IPS DF 4.7 (cell line): ENCODE measurements around the gene SGO2.
"Not testable (repeated sequence)": the region's sequence is repeated elsewhere in the genome, so short reads cannot be mapped to it uniquely, and the experiment has no call there.

Source experiments
- DNase-seq: peaks from one replicate; pipeline ENCODE4 v3.0.0-alpha.2; 2013; ENCODE audit warnings: low spot score; ENCODE audit errors: extremely low read depth

SGO2 gene

DNA sequence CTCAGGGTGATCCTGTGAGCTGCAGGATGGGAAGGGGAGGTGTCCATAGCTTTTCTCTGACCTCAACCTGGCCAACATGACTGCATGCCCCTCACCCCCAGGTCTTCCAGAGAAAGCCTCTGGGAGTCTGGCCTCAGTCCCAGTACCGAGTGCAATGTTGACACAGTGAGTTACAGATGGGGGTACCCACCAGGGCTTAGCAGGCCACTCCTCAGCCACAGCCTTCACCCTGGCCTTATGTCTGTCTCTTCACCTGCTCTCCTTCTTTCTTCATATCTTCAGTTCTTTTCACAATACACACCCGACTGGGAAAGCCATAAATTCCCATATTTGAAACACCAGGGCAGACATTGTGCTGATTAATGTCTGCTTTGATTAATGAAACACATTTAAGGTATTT is 93.3 kb downstream of the SGO2 start:
- DNase-seq = no peak

GRCh38 chr2:200620606-200621390 is 94.8 kb downstream of the SGO2 start:
- DNase-seq = no peak

DNA sequence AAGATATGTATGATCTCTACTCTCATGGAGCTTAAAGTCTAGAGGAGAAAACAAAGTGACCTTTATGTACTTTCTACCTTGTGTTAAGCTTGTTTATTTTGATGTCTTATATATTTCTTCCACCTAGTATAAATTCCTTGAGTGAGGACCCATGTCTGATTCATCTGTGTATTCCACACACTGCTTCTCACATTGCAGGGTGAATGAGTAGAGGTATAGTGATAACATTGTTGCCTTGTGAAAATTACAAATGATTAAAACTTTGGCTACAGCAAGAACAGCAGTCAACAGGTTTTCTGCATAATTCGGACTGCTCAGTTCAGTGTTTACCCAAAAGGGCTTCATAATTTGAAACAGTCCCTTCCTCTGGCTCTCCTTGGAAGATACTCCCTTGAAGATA is 96.1 kb downstream of the SGO2 start:
- DNase-seq = no peak

DNA sequence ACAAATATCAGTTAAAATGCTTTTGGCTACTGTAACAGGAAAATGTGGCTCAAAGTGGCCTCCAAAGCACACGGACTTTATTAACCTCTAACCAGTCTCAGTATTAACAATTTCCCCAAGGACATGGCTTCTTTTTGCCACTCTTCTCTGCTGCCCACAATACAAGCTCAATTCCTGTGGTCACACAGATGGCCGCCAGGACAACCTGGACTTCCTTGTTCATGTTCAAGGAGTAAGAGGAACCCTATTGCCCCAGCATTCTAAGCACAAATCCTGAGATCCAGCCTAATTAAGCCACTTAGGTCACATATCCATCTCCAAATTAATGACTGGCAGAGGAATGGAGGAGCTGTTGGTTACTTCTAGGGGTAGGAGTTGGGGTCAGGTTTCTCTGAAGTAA is 98.0 kb downstream of the SGO2 start:
- no peak for DNase-seq

- DNase-seq = no peak
These were observed 98.7 kb downstream of the SGO2 start for GRCh38 chr2:200624658-200625057.

DNA sequence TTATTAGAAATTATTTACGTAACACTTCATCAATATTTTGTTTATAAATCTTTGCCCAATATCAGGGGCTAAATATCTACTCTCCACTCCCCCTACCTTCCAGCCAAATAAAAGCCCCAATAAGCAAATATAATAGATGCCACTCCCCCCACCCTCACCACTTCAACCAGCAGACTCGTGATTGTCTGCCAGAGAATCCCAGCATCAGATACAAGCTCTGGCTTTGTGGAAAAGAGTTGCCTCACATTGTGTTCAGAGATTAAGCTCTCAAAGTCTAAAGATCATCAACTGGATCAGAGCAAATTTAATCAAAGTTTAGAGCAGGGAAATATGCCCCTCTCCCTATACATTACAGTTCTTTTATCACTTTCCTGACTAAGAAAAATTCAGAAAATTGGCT is 99.3 kb downstream of the SGO2 start:
- no peak for DNase-seq

- DNase-seq = no peak
These were observed 100.0 kb downstream of the SGO2 start for GRCh38 chr2:200625958-200626363.

DNA sequence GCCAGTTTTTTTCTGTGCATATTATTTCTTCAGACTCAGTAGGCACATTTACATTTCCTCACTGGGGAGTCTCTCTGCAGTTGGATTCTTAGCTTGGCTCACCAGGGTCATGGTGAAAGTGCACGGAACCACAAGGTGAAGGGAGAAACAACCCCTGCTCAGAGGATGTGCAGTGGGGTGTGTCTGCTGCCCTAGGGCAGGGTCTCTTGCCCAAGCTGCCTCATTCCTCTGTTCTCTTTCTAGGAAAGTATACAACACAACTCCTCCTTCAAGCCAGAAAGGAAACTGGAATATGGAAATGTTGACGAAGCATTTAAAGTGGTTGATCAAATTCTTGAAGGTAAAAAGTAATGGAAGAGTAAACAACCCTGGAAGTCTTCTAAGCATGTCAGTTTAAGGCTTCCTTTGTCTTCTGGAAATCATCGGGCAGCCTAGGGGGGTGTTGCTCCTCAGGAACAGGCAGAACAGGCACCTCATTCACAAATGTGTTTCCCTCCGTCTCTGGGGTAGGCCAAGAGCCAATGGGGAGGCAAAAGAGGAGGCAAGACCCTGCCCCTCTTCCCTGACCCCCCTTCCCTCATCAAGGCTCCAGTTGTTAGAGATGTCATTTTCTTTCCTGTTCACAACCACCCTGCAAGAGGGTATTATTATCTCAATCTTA is 101.2 kb downstream of the SGO2 start:
- no peak for DNase-seq

GRCh38 chr2:200628461-200628860 is 102.5 kb downstream of the SGO2 start:
- DNase-seq = not testable (repeated sequence)

DNA sequence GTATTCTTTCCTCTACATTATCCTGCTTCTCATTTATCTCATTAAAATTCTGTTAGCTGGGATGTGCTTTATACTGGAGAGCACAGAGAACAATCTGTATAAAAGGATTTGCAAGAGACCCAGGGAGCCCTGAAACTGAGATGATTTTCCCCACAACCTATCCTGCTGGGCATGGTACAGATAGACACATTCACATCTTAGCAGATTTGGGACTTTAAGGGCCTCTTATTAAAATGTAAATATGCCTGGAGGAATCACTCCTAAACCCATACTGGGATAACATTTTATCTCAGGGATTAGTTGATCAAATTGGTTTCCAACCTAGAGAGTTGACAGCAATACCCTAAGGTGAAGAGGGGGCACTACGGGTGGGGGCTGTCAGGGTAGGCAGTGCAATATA is 105.3 kb downstream of the SGO2 start:
- no peak for DNase-seq
